Neutrophil (primary cell): ENCODE measurements around the gene BIN1.
A peak's percentile ranks its signal among the peaks of the same experiment; 100 is the strongest.

Experiments
- H3K27ac ChIP-seq: fragments of 200-600 bp; sonication (generic); 2 replicates; pipeline ENCODE4 v1.5.1; 2016; ENCODE audit warnings: mild to moderate bottlenecking, moderate library complexity
- H3K27me3 ChIP-seq: fragments of 200-600 bp; sonication (generic); 2 replicates; pipeline ENCODE4 v1.6.0; 2016; ENCODE audit warnings: mild to moderate bottlenecking
- H3K36me3 ChIP-seq: fragments of 200-600 bp; sonication (generic); 2 replicates; pipeline ENCODE4 v1.5.1; 2017
- H3K4me1 ChIP-seq, 2 experiments: fragments of 200-600 bp in 1 of 2; sonication (generic) in 1 of 2; 1 replicate in 1 of 2; 2 replicates in 1 of 2; pipeline versions ENCODE4 v1.5.1 to v1.6.1; 2013 to 2016; ENCODE audit warnings: low read depth in 1 of 2, low read length in 1 of 2, mild to moderate bottlenecking in 1 of 2, moderate library complexity in 1 of 2; ENCODE audit not compliant: control insufficient read depth in 1 of 2, insufficient read depth in 1 of 2
- H3K4me3 ChIP-seq, 2 experiments: fragments of 200-600 bp in 1 of 2; sonication (generic) in 1 of 2; 1 replicate in 1 of 2; 2 replicates in 1 of 2; pipeline ENCODE4 v1.5.1; 2013 to 2016; ENCODE audit warnings: low read depth in 1 of 2, low read length in 1 of 2, mild to moderate bottlenecking in 1 of 2, moderate library complexity in 1 of 2
- H3K9me3 ChIP-seq: fragments of 200-600 bp; sonication (generic); 2 replicates; pipeline ENCODE4 v1.5.1; 2016
- CTCF ChIP-seq: fragments of 200-600 bp; sonication (generic); IDR thresholded peaks from 2 replicates; pipeline ENCODE4 v1.5.1; 2016; ENCODE audit warnings: antibody characterized with exemption

The BIN1 gene

GRCh38 chr2:127106457-127106990 is 430 bp downstream of the BIN1 start:
- H3K36me3 ChIP-seq = no peaks in the 10 kb centered on the region
- no peak for TF ChIP-seq CTCF
- H3K27ac ChIP-seq = no peak overlapping the region
- peaks cover 82% of the 10 kb centered on the region for H3K27me3 ChIP-seq
- peaks cover 20 to 22% of the 10 kb centered on the region in 2 experiments for H3K4me1 ChIP-seq
- no peaks in the 10 kb centered on the region for H3K9me3 ChIP-seq
- peak overlapping the region; percentile 58 to 59 for H3K4me3 ChIP-seq

GRCh38 chr2:127105656-127106456 is 1.1 kb downstream of the BIN1 start:
- TF ChIP-seq CTCF = no peak
- Histone ChIP-seq H3K36me3 (no peaks in the 10 kb centered on the region), H3K4me1 (peaks cover 20 to 22% of the 10 kb centered on the region in 2 experiments), H3K4me3 (peak overlapping the region; percentile 58 to 59), H3K9me3 (no peaks in the 10 kb centered on the region), H3K27me3 (peaks cover 75% of the 10 kb centered on the region), H3K27ac (no peak overlapping the region)

- Histone ChIP-seq H3K4me3 (no peak overlapping the region), H3K36me3 (no peaks in the 10 kb centered on the region), H3K9me3 (no peaks in the 10 kb centered on the region), H3K27ac (no peak overlapping the region), H3K4me1 (peaks cover 20 to 22% of the 10 kb centered on the region in 2 experiments), H3K27me3 (peaks cover 68% of the 10 kb centered on the region)
- no peak for TF ChIP-seq CTCF
Measured at GRCh38 chr2:127104881-127105655, 1.9 kb downstream of the BIN1 start.

GRCh38 chr2:127104166-127104660 is 2.7 kb downstream of the BIN1 start:
- Histone ChIP-seq H3K4me1 (peaks cover 20 to 22% of the 10 kb centered on the region in 2 experiments), H3K36me3 (no peaks in the 10 kb centered on the region), H3K27ac (no peak overlapping the region), H3K27me3 (peaks cover 60% of the 10 kb centered on the region), H3K4me3 (no peak overlapping the region), H3K9me3 (no peaks in the 10 kb centered on the region)
- no peak for TF ChIP-seq CTCF

- H3K27ac ChIP-seq = no peak overlapping the region
- peaks cover 53% of the 10 kb centered on the region for H3K27me3 ChIP-seq
- peaks cover 20 to 22% of the 10 kb centered on the region in 2 experiments for H3K4me1 ChIP-seq
- no peaks in the 10 kb centered on the region for H3K9me3 ChIP-seq
- H3K4me3 ChIP-seq = no peak overlapping the region
- H3K36me3 ChIP-seq = no peaks in the 10 kb centered on the region
- no peak for TF ChIP-seq CTCF
Measured at GRCh38 chr2:127103243-127104165, 3.5 kb downstream of the BIN1 start.
